Neural cell (in vitro differentiated cells): ENCODE results near the gene KDM3B.

Source experiments
- CTCF ChIP-seq: fragments of 450-650 bp; IDR thresholded peaks from 2 replicates; pipeline ENCODE4 v1.5.1; 2014; ENCODE audit warnings: antibody characterized with exemption, mild to moderate bottlenecking, moderate library complexity; ENCODE audit not compliant: poor library complexity, severe bottlenecking
- POLR2AphosphoS5 ChIP-seq: IDR thresholded peaks from 2 replicates; pipeline ENCODE4 v1.6.1; 2012

DNA sequence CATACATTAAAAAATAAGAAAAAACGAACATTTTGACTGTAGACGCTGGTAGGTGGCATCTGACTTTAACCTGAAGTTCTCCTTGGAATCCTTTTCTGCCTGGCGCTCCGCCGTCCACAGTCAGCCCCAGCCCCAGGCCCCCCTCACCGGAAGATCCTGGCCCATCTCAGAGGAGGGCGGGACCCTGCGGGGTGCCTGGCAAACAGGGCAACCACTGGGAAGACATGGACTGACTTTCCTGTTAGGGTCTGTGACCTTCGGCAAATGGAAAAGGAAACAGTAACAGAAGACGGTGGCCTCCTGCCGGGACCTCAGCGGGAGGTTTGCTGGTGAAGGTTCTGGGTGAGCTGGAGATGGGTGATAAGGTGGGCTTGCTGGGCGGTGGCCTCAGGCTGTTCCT lies 101.1 kb downstream of the KDM3B start:
- TF ChIP-seq CTCF = no peak
- no peak for TF ChIP-seq POLR2AphosphoS5
